Neural crest cell (in vitro differentiated cells): Measurements from ENCODE around the gene TBCB. TPM values are rescaled to one million over a fixed set of nuclear protein-coding genes. Genes with fewer than 3 reads are reported as not detected.
A peak's percentile ranks its signal among the peaks of the same experiment; 100 is the strongest.

Experiments used
- DNase-seq: peaks from one replicate; pipeline ENCODE4 v3.0.0; 2021; ENCODE audit warnings: low read depth, mixed read lengths, low spot score
- H3K27ac Mint-ChIP-seq: one replicate; pipeline ENCODE4 v1.8.0; 2021; ENCODE audit warnings: mild to moderate bottlenecking, mixed read lengths; ENCODE audit not compliant: unreplicated experiment
- H3K27me3 Mint-ChIP-seq: 2 replicates; pipeline ENCODE4 v1.8.0; 2021; ENCODE audit warnings: low read depth, mild to moderate bottlenecking, mixed read lengths
- H3K36me3 Mint-ChIP-seq: 2 replicates; pipeline ENCODE4 v1.8.0; 2021; ENCODE audit warnings: low read depth, mild to moderate bottlenecking, mixed read lengths
- H3K4me1 Mint-ChIP-seq: 2 replicates; pipeline ENCODE4 v1.8.0; 2021; ENCODE audit warnings: mixed read lengths
- H3K4me3 Mint-ChIP-seq: one replicate; pipeline ENCODE4 v1.8.0; 2021; ENCODE audit warnings: mild to moderate bottlenecking, mixed read lengths
- H3K9me3 Mint-ChIP-seq: 2 replicates; pipeline ENCODE4 v1.8.0; 2021; ENCODE audit warnings: mixed read lengths
- CTCF ChIP-seq: fragments of 200-600 bp; sonication (generic); conservative IDR thresholded peaks from 2 replicates; pipeline ENCODE4 v1.5.0; 2021; ENCODE audit warnings: antibody characterized with exemption, mild to moderate bottlenecking
- total RNA-seq: library from RNA; stranded (reverse); gene quantifications from 2 replicates; pipeline ENCODE4 v1.2.1, GENCODE V29; 2021

The TBCB gene
- total RNA-seq, 1 donor from 2014 or later: 219 TPM

- peak within 1 kb of the TSS; percentile 93 for H3K27ac Mint-ChIP-seq
These were observed 24.4 kb downstream of the TBCB start, which contains the start of gene CAPNS1 for GRCh38 chr19:36139473-36140303. Gene CAPNS1 (plus strand): TSS chr19:36140066. CDS start chr19:36141012, 946 bp downstream.

GRCh38 chr19:36140304-36141038, 25.2 kb downstream of the TBCB start:
- H3K4me3 Mint-ChIP-seq: peak overlapping the region; percentile 98
- peaks cover 13% of the 10 kb centered on the region for H3K36me3 Mint-ChIP-seq
- peak overlapping the region; percentile 93 for H3K27ac Mint-ChIP-seq
- TF ChIP-seq CTCF: no peak
- peaks cover 12% of the 10 kb centered on the region for H3K4me1 Mint-ChIP-seq
- peaks cover 4% of the 10 kb centered on the region for H3K9me3 Mint-ChIP-seq
- DNase-seq: peak; percentile 33
- peaks cover 6% of the 10 kb centered on the region for H3K27me3 Mint-ChIP-seq

More at GRCh38 chr19:36139473-36140303, 24.4 kb downstream of the TBCB start, which contains the start of gene CAPNS1:
- DNase-seq: peak; percentile 96
- Mint-ChIP-seq H3K36me3 (peaks cover 11% of the 10 kb centered on the region), H3K4me1 (peaks cover 12% of the 10 kb centered on the region), H3K4me3 (peak within 1 kb of the TSS; percentile 98), H3K27me3 (peaks cover 9% of the 10 kb centered on the region), H3K9me3 (peaks cover 4% of the 10 kb centered on the region)
- peak; percentile 49 for TF ChIP-seq CTCF

GRCh38 chr19:36141039-36141927, 26.0 kb downstream of the TBCB start:
- Mint-ChIP-seq H3K27me3 (no peaks in the 10 kb centered on the region), H3K4me3 (peak overlapping the region; percentile 98), H3K36me3 (peaks cover 16% of the 10 kb centered on the region), H3K4me1 (peaks cover 12% of the 10 kb centered on the region), H3K9me3 (peaks cover 4% of the 10 kb centered on the region), H3K27ac (peak overlapping the region; percentile 96)
- no peak for TF ChIP-seq CTCF
- DNase-seq: peak; percentile 81

GRCh38 chr19:36142046-36142445, 26.8 kb downstream of the TBCB start:
- DNase-seq: no peak
- Mint-ChIP-seq H3K36me3 (peaks cover 21% of the 10 kb centered on the region), H3K9me3 (peaks cover 4% of the 10 kb centered on the region), H3K27ac (no peak overlapping the region), H3K4me1 (peaks cover 9% of the 10 kb centered on the region), H3K4me3 (peak overlapping the region; percentile 98), H3K27me3 (no peaks in the 10 kb centered on the region)
- TF ChIP-seq CTCF: no peak

- Mint-ChIP-seq H3K4me1 (peaks cover 9% of the 10 kb centered on the region), H3K9me3 (peaks cover 4% of the 10 kb centered on the region), H3K36me3 (peaks cover 24% of the 10 kb centered on the region), H3K27ac (no peak overlapping the region), H3K27me3 (no peaks in the 10 kb centered on the region), H3K4me3 (peak overlapping the region; percentile 77)
- DNase-seq: no peak
- TF ChIP-seq CTCF: no peak
These were observed 27.2 kb downstream of the TBCB start for GRCh38 chr19:36142496-36142895.
